ENCODE data around the gene ACAN.

Gene ACAN

DNA sequence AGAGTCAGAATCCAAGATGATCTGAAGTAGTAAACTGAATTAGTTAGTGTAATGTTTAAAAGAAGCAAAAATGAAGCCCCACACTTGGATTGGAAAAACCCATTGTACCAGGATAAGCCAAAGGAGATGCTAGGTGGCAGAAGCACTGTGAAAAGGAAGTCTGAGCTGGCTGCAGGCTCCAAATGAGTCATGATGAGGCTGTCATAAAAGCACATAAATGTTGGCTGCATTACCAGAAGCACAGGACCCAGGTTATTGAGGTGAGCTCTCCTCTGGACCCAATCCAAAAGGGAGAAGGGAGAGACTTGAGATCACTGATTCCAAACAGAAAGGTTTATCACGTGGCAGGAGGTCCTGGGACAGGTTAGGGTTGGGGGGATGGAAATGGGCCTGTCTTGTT is 3.2 kb upstream of the ACAN start:
- Histone ChIP-seq H3K9me3 (peaks cover 5% of the 10 kb centered on the region; the same call in 1 of the 2 replicates), H3K27me3 (peaks cover 17% of the 10 kb centered on the region; the same call in 1 of the 2 replicates), H3K27ac (no peak overlapping the region), H3K4me3 (no peak overlapping the region), H3K4me2 (no peak overlapping the region), H3K4me1 (no peaks in the 10 kb centered on the region), H3K9ac (no peak overlapping the region), H3K36me3 (no peaks in the 10 kb centered on the region), H4K20me1 (no peaks in the 10 kb centered on the region)
- no peak for TF ChIP-seq Cebpa-rat (IDR thresholded peaks at IDR 0.05)

DNA sequence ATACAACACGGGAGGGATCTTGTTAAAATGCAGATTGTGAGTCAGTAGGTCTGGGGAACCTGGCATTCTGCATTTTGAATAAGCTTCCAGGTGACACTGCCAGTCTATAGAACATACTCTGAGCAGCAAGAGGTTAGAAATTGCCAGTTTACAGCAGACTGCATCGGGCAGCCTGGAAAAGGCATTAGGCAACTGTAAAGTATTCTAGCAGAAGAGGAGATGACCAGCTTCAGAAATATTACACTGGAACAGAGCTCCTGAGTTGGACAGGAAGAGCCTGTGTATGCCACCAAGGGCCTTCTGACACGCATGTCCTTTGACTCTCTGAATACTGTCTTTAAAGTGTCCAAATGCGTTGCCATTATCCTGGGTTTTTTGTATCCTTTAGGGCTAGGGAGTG is 2.5 kb upstream of the ACAN start:
- Histone ChIP-seq H3K4me1 (no peaks in the 10 kb centered on the region), H3K36me3 (no peaks in the 10 kb centered on the region), H3K4me3 (no peak overlapping the region), H4K20me1 (no peaks in the 10 kb centered on the region), H3K27ac (no peak overlapping the region), H3K4me2 (no peak overlapping the region), H3K27me3 (peaks cover 17% of the 10 kb centered on the region; the same call in 1 of the 2 replicates), H3K9ac (no peak overlapping the region), H3K9me3 (peaks cover 5% of the 10 kb centered on the region; the same call in 1 of the 2 replicates)
- no peak for TF ChIP-seq Cebpa-rat (IDR thresholded peaks at IDR 0.05)

DNA sequence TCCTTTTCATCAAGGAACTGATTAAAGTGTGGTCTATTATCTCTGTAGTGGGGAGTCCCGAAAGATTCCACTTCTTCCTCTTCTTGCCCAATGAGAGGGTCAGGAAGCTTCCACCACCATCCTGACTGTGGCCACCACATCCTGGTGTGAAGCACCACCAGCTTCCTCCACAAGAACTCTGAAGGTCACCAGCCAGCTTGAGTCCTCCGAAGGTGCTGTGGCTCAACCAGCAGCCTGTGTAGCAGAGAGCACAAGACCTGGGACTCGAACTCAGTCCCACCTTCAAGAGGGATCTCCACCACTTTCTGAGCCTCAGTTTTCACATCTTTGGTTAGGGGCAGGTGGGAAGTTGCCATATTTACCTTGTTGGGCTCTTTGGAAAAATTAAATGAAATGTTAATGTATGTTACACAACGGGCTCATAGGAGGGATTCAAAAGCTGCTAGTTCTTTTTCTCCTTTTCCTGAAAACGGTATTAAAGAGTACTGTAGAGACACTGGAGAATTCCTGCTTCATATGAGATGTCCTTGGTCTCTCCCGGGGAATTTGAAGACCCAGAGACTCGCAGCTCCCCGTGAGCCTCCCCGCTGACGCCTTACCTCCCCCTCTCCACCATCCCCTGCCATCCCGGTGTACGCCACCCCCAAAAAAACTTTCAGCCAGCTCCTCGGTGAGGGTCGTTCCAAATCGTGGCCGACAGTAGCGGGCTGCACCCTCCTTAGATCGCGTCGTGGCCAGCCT is 816 bp upstream of the ACAN start:
- H3K4me3 ChIP-seq, result no peak overlapping the region
- H3K9ac ChIP-seq, result no peak overlapping the region

DNA sequence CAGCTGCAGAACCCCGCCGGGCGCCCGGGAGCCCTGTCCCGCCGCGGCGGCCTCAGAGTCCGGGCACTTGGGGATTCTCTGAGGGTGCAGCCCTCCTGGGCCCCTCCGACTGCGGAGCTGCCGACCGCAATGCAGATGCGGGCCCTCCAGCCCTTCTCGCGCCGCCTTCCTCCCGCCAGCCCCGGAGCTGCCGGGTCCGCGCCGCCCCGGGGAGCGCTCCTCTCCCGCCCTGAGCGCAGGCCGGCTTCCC is 320 bp upstream of the ACAN start:
- Histone ChIP-seq H3K27me3 (peaks cover 17% of the 10 kb centered on the region; the same call in 1 of the 2 replicates), H3K4me3 (no peak overlapping the region), H3K9ac (no peak overlapping the region)

More for the DNA sequence above, 816 bp upstream of the ACAN start:
- no peaks in the 10 kb centered on the region for H4K20me1 ChIP-seq
- H3K4me1 ChIP-seq, result no peaks in the 10 kb centered on the region
- no peak for TF ChIP-seq Cebpa-rat (IDR thresholded peaks at IDR 0.05)
- H3K27me3 ChIP-seq, result peaks cover 17% of the 10 kb centered on the region; the same call in 1 of the 2 replicates
- no peak overlapping the region for H3K27ac ChIP-seq
- no peak overlapping the region for H3K4me2 ChIP-seq
- H3K9me3 ChIP-seq, result peaks cover 5% of the 10 kb centered on the region; the same call in 1 of the 2 replicates
- H3K36me3 ChIP-seq, result no peaks in the 10 kb centered on the region

DNA sequence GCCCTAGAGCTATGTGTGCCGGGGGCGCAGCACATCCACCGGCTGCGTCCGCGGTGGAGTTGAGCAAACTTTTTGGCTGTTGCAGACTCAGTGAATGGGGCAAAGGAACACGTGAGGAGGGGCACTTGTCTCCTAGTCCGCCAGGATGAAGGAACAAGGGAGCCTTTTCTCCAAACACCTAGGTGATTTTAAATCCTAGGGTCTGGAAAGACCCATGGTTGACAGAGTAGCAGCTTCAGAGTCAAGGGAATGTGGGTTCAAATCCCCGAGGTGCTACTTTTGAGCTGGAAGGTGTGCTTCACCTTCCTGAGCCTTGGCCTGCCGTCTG is 648 bp downstream of the ACAN start:
- no peak overlapping the region for H3K9ac ChIP-seq
- H3K36me3 ChIP-seq, result no peaks in the 10 kb centered on the region
- H4K20me1 ChIP-seq, result no peaks in the 10 kb centered on the region
- H3K4me3 ChIP-seq, result no peak overlapping the region
- H3K4me1 ChIP-seq, result 0 out of 2 replicates have a peak, but pooled peaks cover under 1% of the 10 kb centered on the region
- no peak overlapping the region for H3K4me2 ChIP-seq
- peaks cover 5% of the 10 kb centered on the region; the same call in 1 of the 2 replicates for H3K9me3 ChIP-seq
- no peak overlapping the region for H3K27ac ChIP-seq
- TF ChIP-seq Cebpa-rat (IDR thresholded peaks at IDR 0.05), result no peak
- H3K27me3 ChIP-seq, result peaks cover 17% of the 10 kb centered on the region; the same call in 1 of the 2 replicates

More for the DNA sequence above, 320 bp upstream of the ACAN start:
- no peaks in the 10 kb centered on the region for H4K20me1 ChIP-seq
- H3K9me3 ChIP-seq, result peaks cover 5% of the 10 kb centered on the region; the same call in 1 of the 2 replicates
- H3K4me1 ChIP-seq, result no peaks in the 10 kb centered on the region
- TF ChIP-seq Cebpa-rat (IDR thresholded peaks at IDR 0.05), result no peak
- no peak overlapping the region for H3K27ac ChIP-seq
- no peaks in the 10 kb centered on the region for H3K36me3 ChIP-seq
- no peak overlapping the region for H3K4me2 ChIP-seq

DNA sequence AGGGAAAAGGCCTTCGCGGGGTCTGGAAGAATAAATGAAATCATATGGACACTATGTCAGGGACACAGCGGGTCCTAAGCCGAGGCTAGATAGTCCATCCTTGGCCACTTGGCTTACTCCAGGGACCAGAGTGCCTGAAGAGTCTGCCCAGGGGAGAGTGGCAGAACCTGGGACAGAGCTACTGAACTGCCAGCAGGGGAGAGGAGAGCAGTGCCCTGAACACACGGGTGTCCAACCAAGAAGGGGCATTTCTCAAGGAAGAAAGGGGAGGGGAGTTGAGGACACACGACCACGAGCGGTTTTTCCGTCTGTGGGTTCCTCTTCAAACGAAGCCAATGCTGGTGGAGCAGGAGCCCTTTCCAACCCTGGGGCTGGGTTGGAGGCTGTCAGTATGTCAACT is 1.0 kb downstream of the ACAN start:
- Histone ChIP-seq H3K4me2 (no peak overlapping the region), H4K20me1 (no peaks in the 10 kb centered on the region), H3K27ac (no peak overlapping the region), H3K9me3 (peaks cover 5% of the 10 kb centered on the region; the same call in 1 of the 2 replicates), H3K4me1 (peaks cover 4% of the 10 kb centered on the region), H3K27me3 (peaks cover 17% of the 10 kb centered on the region; the same call in 1 of the 2 replicates), H3K9ac (no peak overlapping the region), H3K36me3 (no peaks in the 10 kb centered on the region), H3K4me3 (no peak overlapping the region)
- no peak for TF ChIP-seq Cebpa-rat (IDR thresholded peaks at IDR 0.05)

DNA sequence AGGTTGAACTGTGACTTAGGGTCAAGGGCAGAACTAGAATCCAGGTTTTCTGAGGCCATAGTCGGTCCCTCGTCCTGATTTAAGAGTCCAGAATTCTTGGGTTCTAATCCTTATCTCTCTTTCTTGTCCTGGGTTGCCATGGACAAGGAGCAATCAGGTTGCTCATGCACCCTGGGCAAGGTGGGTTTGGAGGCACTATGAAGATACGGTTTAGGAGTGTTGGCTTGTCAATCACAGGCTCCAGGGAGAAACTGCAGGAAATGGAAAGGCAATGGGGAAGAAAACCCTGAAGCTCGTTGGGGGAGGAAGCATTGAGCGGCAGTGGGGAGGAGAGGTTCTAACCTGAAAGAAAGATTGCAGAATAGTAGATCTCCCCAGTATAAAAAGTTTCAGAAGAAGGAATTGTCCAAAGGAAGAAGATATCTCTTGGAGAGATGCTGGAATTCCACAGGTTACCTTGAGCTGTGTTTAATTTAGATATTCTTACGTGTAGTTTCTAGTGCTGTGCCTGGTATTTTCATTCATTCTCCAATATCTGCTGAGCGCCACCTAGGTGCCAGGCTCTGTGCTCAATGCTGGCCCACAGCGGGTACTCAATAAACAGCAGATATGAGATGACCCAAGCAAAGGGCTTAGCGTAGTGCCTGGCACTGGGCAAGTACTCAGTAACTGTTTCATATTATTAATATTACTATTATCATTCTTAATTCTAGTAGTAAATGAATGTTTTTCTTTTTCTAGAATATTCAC is 2.0 kb downstream of the ACAN start:
- Histone ChIP-seq H3K9ac (no peak overlapping the region), H3K4me3 (no peak overlapping the region), H3K4me2 (no peak overlapping the region), H4K20me1 (no peaks in the 10 kb centered on the region), H3K9me3 (peaks cover 5% of the 10 kb centered on the region; the same call in 1 of the 2 replicates), H3K27ac (no peak overlapping the region), H3K36me3 (no peaks in the 10 kb centered on the region), H3K27me3 (peaks cover 17% of the 10 kb centered on the region; the same call in 1 of the 2 replicates), H3K4me1 (peaks cover 12% of the 10 kb centered on the region)
- TF ChIP-seq Cebpa-rat (IDR thresholded peaks at IDR 0.05), result no peak

DNA sequence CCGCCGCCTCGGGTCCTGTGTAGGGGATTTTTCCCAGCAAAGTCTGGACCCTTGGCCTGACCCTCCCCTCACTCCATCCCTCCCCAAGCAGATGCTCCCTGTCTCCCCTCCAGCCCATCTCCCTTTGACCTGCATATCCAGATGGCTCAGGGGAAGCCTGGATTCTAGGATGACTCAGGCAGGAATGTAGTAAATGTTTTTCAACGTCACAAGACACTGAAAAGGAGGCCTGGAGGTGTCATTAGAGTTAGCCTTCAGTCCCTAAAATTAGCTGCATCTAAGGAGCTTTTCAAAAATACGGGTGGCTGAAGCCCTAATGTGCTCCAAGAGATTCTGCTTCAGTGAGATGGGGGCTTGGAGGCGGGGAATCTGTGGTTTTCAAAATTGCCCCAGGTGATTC is 7.2 kb downstream of the ACAN start:
- Histone ChIP-seq H3K4me3 (no peak overlapping the region), H3K27me3 (no peaks in the 10 kb centered on the region), H3K9ac (no peak overlapping the region), H4K20me1 (no peaks in the 10 kb centered on the region), H3K27ac (no peak overlapping the region), H3K4me2 (peak overlapping the region; percentile 21; the same call in 1 of the 2 replicates), H3K4me1 (peaks cover 38% of the 10 kb centered on the region), H3K9me3 (no peaks in the 10 kb centered on the region), H3K36me3 (no peaks in the 10 kb centered on the region)
- TF ChIP-seq Cebpa-rat (IDR thresholded peaks at IDR 0.05), result no peak

DNA sequence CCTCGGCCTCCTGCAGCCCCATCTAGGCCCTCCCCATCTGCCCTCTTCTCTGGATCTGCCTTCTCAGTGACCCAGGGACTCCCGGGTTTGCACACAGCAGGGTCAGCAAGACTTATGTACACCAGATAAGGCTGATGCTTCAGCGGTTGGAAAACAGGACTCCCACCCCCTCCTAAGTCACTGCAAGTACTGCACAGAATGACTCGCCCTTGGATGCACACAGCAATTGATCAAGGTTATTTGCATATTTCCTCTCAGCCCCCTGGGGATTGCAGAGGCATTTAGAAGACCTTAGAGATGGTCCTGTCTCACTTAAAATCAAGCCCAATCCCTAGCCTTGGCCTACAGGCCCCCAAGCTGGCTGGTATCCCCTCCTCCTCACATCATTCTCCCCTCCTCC is 8.9 kb downstream of the ACAN start:
- no peak overlapping the region for H3K27ac ChIP-seq
- no peaks in the 10 kb centered on the region for H3K36me3 ChIP-seq
- no peaks in the 10 kb centered on the region for H3K9me3 ChIP-seq
- peaks cover 38% of the 10 kb centered on the region for H3K4me1 ChIP-seq
- no peak for TF ChIP-seq Cebpa-rat (IDR thresholded peaks at IDR 0.05)
- no peak overlapping the region for H3K4me3 ChIP-seq
- H4K20me1 ChIP-seq, result no peaks in the 10 kb centered on the region
- no peak overlapping the region for H3K9ac ChIP-seq
- no peaks in the 10 kb centered on the region for H3K27me3 ChIP-seq
- H3K4me2 ChIP-seq, result peak overlapping the region; percentile 63

DNA sequence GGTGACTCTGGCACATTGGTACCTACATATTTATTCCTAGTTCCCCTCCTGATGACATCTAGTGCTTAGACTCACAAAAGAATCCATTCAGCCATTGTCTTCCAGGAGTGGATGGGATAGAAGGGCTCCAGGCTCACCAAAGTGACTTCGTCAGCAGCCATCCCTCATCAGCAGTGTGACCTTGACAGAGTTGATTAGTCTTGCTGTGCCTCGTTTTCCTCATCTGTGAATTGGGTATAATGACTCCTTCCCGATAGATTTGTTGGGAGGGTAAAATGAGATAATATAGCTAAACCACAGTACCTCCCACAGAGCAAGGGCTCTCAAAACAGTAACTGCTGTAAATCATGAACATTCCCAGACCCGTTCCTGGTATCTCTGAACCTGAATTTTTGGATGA is 10.7 kb downstream of the ACAN start:
- Histone ChIP-seq H3K4me3 (no peak overlapping the region), H3K4me1 (peaks cover 37% of the 10 kb centered on the region), H4K20me1 (no peaks in the 10 kb centered on the region), H3K27ac (no peak overlapping the region), H3K9me3 (no peaks in the 10 kb centered on the region), H3K27me3 (no peaks in the 10 kb centered on the region), H3K9ac (no peak overlapping the region), H3K4me2 (no peak overlapping the region), H3K36me3 (no peaks in the 10 kb centered on the region)
- TF ChIP-seq Cebpa-rat (IDR thresholded peaks at IDR 0.05), result no peak

Data from BLaER1 (cell line).